ENCODE measurements around the gene L3HYPDH.

The L3HYPDH gene

DNA sequence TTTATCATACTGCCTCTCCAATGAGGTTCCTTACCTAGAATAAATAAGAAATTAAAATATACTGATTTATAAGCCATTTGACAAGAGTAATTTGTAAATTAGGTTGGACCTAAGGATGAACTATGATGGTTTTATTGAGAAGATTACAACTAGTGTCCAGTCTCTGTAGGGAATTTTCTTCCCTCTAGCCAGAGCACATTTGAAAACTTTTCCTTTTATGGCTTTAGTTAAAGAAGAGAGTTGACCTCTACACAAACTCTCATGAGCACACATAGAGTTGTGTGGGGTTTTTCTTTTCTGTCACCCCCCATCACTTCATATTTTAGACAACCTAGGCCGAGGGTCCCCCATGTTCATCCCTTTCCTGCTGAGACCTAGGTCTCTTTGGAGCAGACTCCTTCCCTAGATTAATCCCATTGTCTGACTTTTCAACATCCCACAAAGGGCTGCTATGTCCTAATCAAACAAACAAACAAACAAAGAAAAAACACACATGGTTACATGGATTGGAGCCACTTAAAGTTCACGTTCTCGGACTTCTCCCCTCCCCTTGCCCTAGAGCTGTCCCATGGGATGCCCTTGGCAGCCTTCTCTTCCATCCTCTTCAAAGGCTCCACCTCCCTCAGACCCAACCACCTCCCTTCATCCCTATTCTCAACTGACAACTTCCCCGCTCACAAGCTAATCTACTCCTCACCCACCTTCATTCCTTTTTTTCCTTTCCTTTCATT lies 59.7 kb downstream of the L3HYPDH start:
- no peak overlapping the region for H2BK5ac ChIP-seq (ENCODE audit: low read length)
- H3K4ac ChIP-seq (ENCODE audit: low read length), result no peak overlapping the region
- H2AK5ac ChIP-seq (ENCODE audit: low read depth, low read length), result no peak overlapping the region
- no peak overlapping the region for H4K8ac ChIP-seq (ENCODE audit: low read depth, low read length)
- no peak overlapping the region for H3K23ac ChIP-seq (ENCODE audit: low read depth, low read length, poor library complexity)
- no peak overlapping the region for H2AFZ ChIP-seq (ENCODE audit: low read length)
- no peak overlapping the region for H2BK12ac ChIP-seq (ENCODE audit: low read length)
- H3K4me3 ChIP-seq (ENCODE audit: low read length in 2 of 2), result no peak overlapping the region
- no peak overlapping the region for H3K4me2 ChIP-seq (ENCODE audit: insufficient read depth, low read length, poor library complexity, severe bottlenecking)
- H3K4me1 ChIP-seq (ENCODE audit: control insufficient read depth in 2 of 2, insufficient read depth in 1 of 2, low read depth in 1 of 2, low read length in 2 of 2), result peaks cover 0 to 2% of the 10 kb centered on the region in 2 donors
- no peaks in the 10 kb centered on the region for H3K79me1 ChIP-seq (ENCODE audit: low read depth, low read length)
- no peaks in the 10 kb centered on the region for H3K27me3 ChIP-seq (ENCODE audit: control insufficient read depth in 3 of 3, insufficient read depth in 3 of 3, low read depth in 1 of 3, low read length in 3 of 3)
- no peaks in the 10 kb centered on the region for H3K36me3 ChIP-seq (replicated peaks in 1 of 2; ENCODE audit: control insufficient read depth in 2 of 2, insufficient read depth in 2 of 2, low read length in 2 of 2)
- H2BK15ac ChIP-seq (ENCODE audit: low read length), result no peak overlapping the region
- H3K9me3 ChIP-seq (replicated peaks in 1 of 2; ENCODE audit: control insufficient read depth in 2 of 2, insufficient read depth in 1 of 2, low read depth in 1 of 2, low read length in 2 of 2), result no peaks in the 10 kb centered on the region
- DNase-seq (ENCODE audit: low spot score), result no peak
- no peak overlapping the region for H3K14ac ChIP-seq (ENCODE audit: low read length)
- no peak overlapping the region for H4K91ac ChIP-seq (ENCODE audit: low read depth, low read length, poor library complexity)
- H3K18ac ChIP-seq (ENCODE audit: low read length), result no peak overlapping the region
- H3K27ac ChIP-seq (replicated peaks; ENCODE audit: low read length), result no peak overlapping the region
- WGBS, 2 donors (ENCODE audit: extremely low coverage in 2 of 2, insufficient read length in 2 of 2, insufficient replicate concordance in 1 of 2), result no CpG with 5 or more reads among the region's 4 CpGs
- H2BK120ac ChIP-seq (ENCODE audit: low read depth, low read length), result no peak overlapping the region
- H3K9ac ChIP-seq (ENCODE audit: low read depth, low read length, poor library complexity), result no peak overlapping the region
